Nephron (organoid): Measurements from ENCODE around the gene MSL1.

Experiments
- H3K27ac Mint-ChIP-seq, 3 experiments: 2 replicates each; pipeline ENCODE4 v1.8.0; 2020; ENCODE audit warnings: mixed read lengths in 3 of 3, mild to moderate bottlenecking in 2 of 3, moderate library complexity in 1 of 3
- H3K27me3 Mint-ChIP-seq: 2 replicates; pipeline ENCODE4 v1.8.0; 2021; ENCODE audit warnings: low read depth, mild to moderate bottlenecking, moderate library complexity, mixed read lengths
- H3K36me3 Mint-ChIP-seq: 2 replicates; pipeline ENCODE4 v1.8.0; 2020; ENCODE audit warnings: low read depth, mixed read lengths
- H3K4me1 Mint-ChIP-seq: 2 replicates; pipeline ENCODE4 v1.8.0; 2020; ENCODE audit warnings: mixed read lengths
- H3K4me3 Mint-ChIP-seq, 3 experiments: 2 replicates each; pipeline ENCODE4 v1.8.0; 2020; ENCODE audit warnings: mild to moderate bottlenecking in 3 of 3, mixed read lengths in 3 of 3, moderate library complexity in 2 of 3
- H3K9me3 Mint-ChIP-seq: 2 replicates; pipeline ENCODE4 v1.8.0; 2020; ENCODE audit warnings: mixed read lengths
- TF ChIP-seq, protein P1 (sequence below), 3 experiments: fragments of 200-600 bp; sonication (generic); IDR thresholded peaks; one replicate each; pipeline ENCODE4 v1.5.0; 2021; ENCODE audit warnings: antibody characterized with exemption in 3 of 3; ENCODE audit not compliant: unreplicated experiment in 3 of 3

Gene MSL1

GRCh38 chr17:40122999-40123810 is 1.4 kb downstream of the MSL1 start:
- H3K27me3 Mint-ChIP-seq: no peaks in the 10 kb centered on the region
- TF ChIP-seq, protein P1, sequence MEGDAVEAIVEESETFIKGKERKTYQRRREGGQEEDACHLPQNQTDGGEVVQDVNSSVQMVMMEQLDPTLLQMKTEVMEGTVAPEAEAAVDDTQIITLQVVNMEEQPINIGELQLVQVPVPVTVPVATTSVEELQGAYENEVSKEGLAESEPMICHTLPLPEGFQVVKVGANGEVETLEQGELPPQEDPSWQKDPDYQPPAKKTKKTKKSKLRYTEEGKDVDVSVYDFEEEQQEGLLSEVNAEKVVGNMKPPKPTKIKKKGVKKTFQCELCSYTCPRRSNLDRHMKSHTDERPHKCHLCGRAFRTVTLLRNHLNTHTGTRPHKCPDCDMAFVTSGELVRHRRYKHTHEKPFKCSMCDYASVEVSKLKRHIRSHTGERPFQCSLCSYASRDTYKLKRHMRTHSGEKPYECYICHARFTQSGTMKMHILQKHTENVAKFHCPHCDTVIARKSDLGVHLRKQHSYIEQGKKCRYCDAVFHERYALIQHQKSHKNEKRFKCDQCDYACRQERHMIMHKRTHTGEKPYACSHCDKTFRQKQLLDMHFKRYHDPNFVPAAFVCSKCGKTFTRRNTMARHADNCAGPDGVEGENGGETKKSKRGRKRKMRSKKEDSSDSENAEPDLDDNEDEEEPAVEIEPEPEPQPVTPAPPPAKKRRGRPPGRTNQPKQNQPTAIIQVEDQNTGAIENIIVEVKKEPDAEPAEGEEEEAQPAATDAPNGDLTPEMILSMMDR (IDR thresholded peaks at IDR 0.05; ENCODE audit: unreplicated experiment in 3 of 3): no peak

GRCh38 chr17:40123811-40124114 is 2.0 kb downstream of the MSL1 start:
- Mint-ChIP-seq H3K4me1 (peaks cover 17% of the 10 kb centered on the region), H3K36me3 (peaks cover 30% of the 10 kb centered on the region), H3K27ac (peak overlapping the region; percentile 86 to 93 (median 87)), H3K27me3 (no peaks in the 10 kb centered on the region), H3K4me3 (peak overlapping the region; percentile 89 to 96 (median 94)), H3K9me3 (no peaks in the 10 kb centered on the region)
- TF ChIP-seq, protein P1 (IDR thresholded peaks at IDR 0.05; ENCODE audit: unreplicated experiment in 3 of 3): no peak

More at GRCh38 chr17:40122999-40123810, 1.4 kb downstream of the MSL1 start:
- Mint-ChIP-seq H3K9me3 (no peaks in the 10 kb centered on the region), H3K36me3 (peaks cover 32% of the 10 kb centered on the region), H3K27ac (peak overlapping the region; percentile 86 to 93 (median 87)), H3K4me3 (peak overlapping the region; percentile 89 to 96 (median 94)), H3K4me1 (peaks cover 21% of the 10 kb centered on the region)

DNA sequence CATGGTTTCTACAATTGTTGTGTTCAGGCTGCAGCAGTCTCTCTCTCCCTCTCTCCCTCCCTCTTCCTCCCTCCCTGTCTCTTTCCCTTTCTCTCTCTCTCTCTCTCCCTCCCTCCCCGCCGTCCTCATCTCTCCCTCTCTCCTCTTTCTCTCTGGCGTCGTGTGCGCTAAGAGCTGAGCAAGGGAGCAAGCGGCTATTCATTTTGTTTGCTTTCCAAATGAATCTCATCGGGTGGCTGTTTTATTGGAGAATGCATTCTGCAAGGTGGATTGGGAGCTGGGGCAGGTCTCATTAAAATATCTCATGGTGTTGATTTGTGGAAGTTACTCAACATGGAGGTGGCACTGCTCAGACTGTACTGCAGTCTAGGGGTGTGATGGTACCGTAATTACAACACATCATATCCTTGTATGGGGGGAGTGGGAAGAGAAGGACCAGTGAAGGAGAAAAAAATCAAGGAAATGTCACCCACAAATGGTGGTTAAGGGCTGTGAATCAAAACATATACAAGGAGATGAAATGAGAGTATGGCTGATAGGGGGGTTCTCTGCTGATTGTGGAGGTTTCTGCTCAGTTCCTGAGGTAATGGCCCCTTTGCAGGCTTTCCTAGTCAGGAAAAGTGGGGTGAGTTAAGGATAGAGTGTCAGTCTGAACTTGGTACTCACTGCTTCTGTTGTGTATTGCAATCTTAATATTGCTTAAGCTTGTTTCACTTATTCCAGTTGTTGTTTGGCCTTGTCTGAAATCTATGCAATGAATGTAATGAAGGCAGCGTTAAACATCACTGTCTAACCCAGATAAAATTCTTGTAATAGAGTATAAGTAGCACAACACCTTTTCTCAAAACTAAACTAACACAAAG is 2.7 kb downstream of the MSL1 start:
- Mint-ChIP-seq H3K27ac (peak overlapping the region; percentile 34 to 93 (median 42)), H3K9me3 (no peaks in the 10 kb centered on the region), H3K36me3 (peaks cover 36% of the 10 kb centered on the region), H3K4me1 (peaks cover 17% of the 10 kb centered on the region), H3K27me3 (no peaks in the 10 kb centered on the region), H3K4me3 (peak overlapping the region; percentile 89 to 96 (median 94))
- TF ChIP-seq, protein P1 (IDR thresholded peaks at IDR 0.05; ENCODE audit: unreplicated experiment in 3 of 3): no peak

GRCh38 chr17:40129498-40129897 is 7.7 kb downstream of the MSL1 start:
- Mint-ChIP-seq H3K27me3 (no peaks in the 10 kb centered on the region), H3K9me3 (no peaks in the 10 kb centered on the region), H3K27ac (peak overlapping the region in 1 of 3 experiments; percentile 30), H3K4me3 (no peak overlapping the region), H3K36me3 (peaks cover 82% of the 10 kb centered on the region), H3K4me1 (peaks cover 8% of the 10 kb centered on the region)
- TF ChIP-seq, protein P1 (IDR thresholded peaks at IDR 0.05; ENCODE audit: unreplicated experiment in 3 of 3): no peak

- peaks cover 89% of the 10 kb centered on the region for H3K36me3 Mint-ChIP-seq
- H3K9me3 Mint-ChIP-seq: no peaks in the 10 kb centered on the region
- no peak overlapping the region for H3K4me3 Mint-ChIP-seq
- TF ChIP-seq, protein P1 (IDR thresholded peaks at IDR 0.05; ENCODE audit: unreplicated experiment in 3 of 3): no peak
- peaks cover 8% of the 10 kb centered on the region for H3K4me1 Mint-ChIP-seq
- H3K27ac Mint-ChIP-seq: peak overlapping the region in 2 of 3 experiments; percentile 45 to 59
- no peaks in the 10 kb centered on the region for H3K27me3 Mint-ChIP-seq
Measured at GRCh38 chr17:40130352-40131042, 8.7 kb downstream of the MSL1 start.
